NCI-H2227 treated with DMSO at 0.1 percent for 48 hours (cell line): ENCODE data around the gene ATG101.

Experiments
- DNase-seq: peaks from one replicate; lab custom pipeline; 2025; lab: John Stamatoyannopoulos, UW

Gene ATG101

GRCh38 chr12:52079576-52080402 lies 10.0 kb downstream of the ATG101 start, which contains the start of gene SMIM41:
TSS of gene SMIM41 (plus strand) at chr12:52079704. CDS start at chr12:52079780, 76 bp downstream.
- DNase-seq, result no peak

- no peak for DNase-seq
Observed at GRCh38 chr12:52080403-52081251, 10.8 kb downstream of the ATG101 start.

GRCh38 chr12:52081263-52081733 lies 11.5 kb downstream of the ATG101 start:
- no peak for DNase-seq

GRCh38 chr12:52082026-52082668 lies 12.4 kb downstream of the ATG101 start:
- no peak for DNase-seq

- no peak for DNase-seq
Observed at GRCh38 chr12:52082669-52082987, 12.8 kb downstream of the ATG101 start.

- DNase-seq, result peak; percentile 62
Observed at GRCh38 chr12:52082988-52083637, 13.3 kb downstream of the ATG101 start.

- DNase-seq, result no peak
Observed at GRCh38 chr12:52083638-52083996, 13.8 kb downstream of the ATG101 start.

- DNase-seq, result no peak
Observed at GRCh38 chr12:52084491-52085231, 14.9 kb downstream of the ATG101 start.

GRCh38 chr12:52085682-52086180 lies 16.0 kb downstream of the ATG101 start:
- DNase-seq, result no peak

- no peak for DNase-seq
Observed at GRCh38 chr12:52086366-52086765, 16.6 kb downstream of the ATG101 start.

GRCh38 chr12:52086944-52087835 lies 17.4 kb downstream of the ATG101 start:
- no peak for DNase-seq

GRCh38 chr12:52087961-52088820 lies 18.4 kb downstream of the ATG101 start:
- no peak for DNase-seq

GRCh38 chr12:52089491-52089890 lies 19.7 kb downstream of the ATG101 start:
- DNase-seq, result no peak

GRCh38 chr12:52090291-52090690 lies 20.5 kb downstream of the ATG101 start:
- DNase-seq, result no peak

GRCh38 chr12:52091061-52091460 lies 21.3 kb downstream of the ATG101 start:
- DNase-seq, result no peak

- no peak for DNase-seq
Observed at GRCh38 chr12:52091869-52092268, 22.1 kb downstream of the ATG101 start.

GRCh38 chr12:52093346-52093745 lies 23.6 kb downstream of the ATG101 start:
- no peak for DNase-seq

- no peak for DNase-seq
Observed at GRCh38 chr12:52096332-52097044, 26.7 kb downstream of the ATG101 start.
